ENCODE measurements around the gene HAUS6.
"Not testable (repeated sequence)": the region's sequence is repeated elsewhere in the genome, so short reads cannot be mapped to it uniquely, and the experiment has no call there.

The HAUS6 gene

GRCh38 chr9:19104515-19105282 is 2.0 kb upstream of the HAUS6 start:
- Histone ChIP-seq H3K4me1 (ENCODE audit: insufficient read depth, low read length) (peaks cover 4% of the 10 kb centered on the region), H3K4me3 (ENCODE audit: low read length) (no peak overlapping the region), H2AFZ (ENCODE audit: low read depth, low read length) (no peak overlapping the region), H3K9me3 (ENCODE audit: low read length) (no peaks in the 10 kb centered on the region), H3K27me3 (ENCODE audit: insufficient read depth, low read length) (no peaks in the 10 kb centered on the region), H3K36me3 (ENCODE audit: insufficient read depth, low read length) (peaks cover 8% of the 10 kb centered on the region)

- peaks cover 4% of the 10 kb centered on the region for H3K4me1 ChIP-seq (ENCODE audit: insufficient read depth, low read length)
- no peaks in the 10 kb centered on the region for H3K9me3 ChIP-seq (ENCODE audit: low read length)
- peak overlapping the region; percentile 14 for H2AFZ ChIP-seq (ENCODE audit: low read depth, low read length)
- no peaks in the 10 kb centered on the region for H3K27me3 ChIP-seq (ENCODE audit: insufficient read depth, low read length)
- peak overlapping the region; percentile 71 for H3K4me3 ChIP-seq (ENCODE audit: low read length)
- H3K36me3 ChIP-seq (ENCODE audit: insufficient read depth, low read length): peaks cover 8% of the 10 kb centered on the region
Observed at GRCh38 chr9:19102181-19102630, 498 bp downstream of the HAUS6 start.

GRCh38 chr9:19101203-19101602 is 1.5 kb downstream of the HAUS6 start:
- Histone ChIP-seq H3K27me3 (ENCODE audit: insufficient read depth, low read length) (no peaks in the 10 kb centered on the region), H3K4me1 (ENCODE audit: insufficient read depth, low read length) (peaks cover 4% of the 10 kb centered on the region), H3K4me3 (ENCODE audit: low read length) (peak overlapping the region; percentile 71), H2AFZ (ENCODE audit: low read depth, low read length) (no peak overlapping the region), H3K36me3 (ENCODE audit: insufficient read depth, low read length) (peaks cover 9% of the 10 kb centered on the region), H3K9me3 (ENCODE audit: low read length) (no peaks in the 10 kb centered on the region)

- peaks cover 43% of the 10 kb centered on the region for H3K36me3 ChIP-seq (ENCODE audit: insufficient read depth, low read length)
- H2AFZ ChIP-seq (ENCODE audit: low read depth, low read length); H3K4me3 ChIP-seq (ENCODE audit: low read length); H3K4me1 ChIP-seq (ENCODE audit: insufficient read depth, low read length); H3K9me3 ChIP-seq (ENCODE audit: low read length); H3K27me3 ChIP-seq (ENCODE audit: insufficient read depth, low read length): not testable (repeated sequence)
Observed at GRCh38 chr9:19097431-19097830, 5.3 kb downstream of the HAUS6 start.

GRCh38 chr9:19087106-19088000 is 15.4 kb downstream of the HAUS6 start:
- Histone ChIP-seq H2AFZ (ENCODE audit: low read depth, low read length) (no peak overlapping the region), H3K36me3 (ENCODE audit: insufficient read depth, low read length) (peaks cover 74% of the 10 kb centered on the region), H3K4me1 (ENCODE audit: insufficient read depth, low read length) (no peaks in the 10 kb centered on the region), H3K27me3 (ENCODE audit: insufficient read depth, low read length) (no peaks in the 10 kb centered on the region), H3K4me3 (ENCODE audit: low read length) (no peak overlapping the region), H3K9me3 (ENCODE audit: low read length) (no peaks in the 10 kb centered on the region)

- Histone ChIP-seq H3K36me3 (ENCODE audit: insufficient read depth, low read length) (peaks cover 73% of the 10 kb centered on the region), H3K4me1 (ENCODE audit: insufficient read depth, low read length) (no peaks in the 10 kb centered on the region), H3K9me3 (ENCODE audit: low read length) (no peaks in the 10 kb centered on the region), H3K4me3 (ENCODE audit: low read length) (no peak overlapping the region), H2AFZ (ENCODE audit: low read depth, low read length) (no peak overlapping the region), H3K27me3 (ENCODE audit: insufficient read depth, low read length) (no peaks in the 10 kb centered on the region)
Observed at GRCh38 chr9:19085295-19085694, 17.4 kb downstream of the HAUS6 start.

GRCh38 chr9:19074836-19075235 is 27.9 kb downstream of the HAUS6 start:
- Histone ChIP-seq H3K36me3 (ENCODE audit: insufficient read depth, low read length) (peaks cover 68% of the 10 kb centered on the region), H3K4me3 (ENCODE audit: low read length) (no peak overlapping the region), H3K9me3 (ENCODE audit: low read length) (peaks cover 5% of the 10 kb centered on the region), H3K4me1 (ENCODE audit: insufficient read depth, low read length) (no peaks in the 10 kb centered on the region), H2AFZ (ENCODE audit: low read depth, low read length) (no peak overlapping the region), H3K27me3 (ENCODE audit: insufficient read depth, low read length) (no peaks in the 10 kb centered on the region)

- Histone ChIP-seq H2AFZ (ENCODE audit: low read depth, low read length) (no peak overlapping the region), H3K36me3 (ENCODE audit: insufficient read depth, low read length) (peaks cover 70% of the 10 kb centered on the region), H3K4me1 (ENCODE audit: insufficient read depth, low read length) (no peaks in the 10 kb centered on the region), H3K9me3 (ENCODE audit: low read length) (peaks cover 5% of the 10 kb centered on the region), H3K4me3 (ENCODE audit: low read length) (no peak overlapping the region), H3K27me3 (ENCODE audit: insufficient read depth, low read length) (no peaks in the 10 kb centered on the region)
Observed at GRCh38 chr9:19074229-19074628, 28.5 kb downstream of the HAUS6 start.

GRCh38 chr9:19057033-19057432 is 45.7 kb downstream of the HAUS6 start:
- Histone ChIP-seq H3K27me3 (ENCODE audit: insufficient read depth, low read length) (no peaks in the 10 kb centered on the region), H3K4me3 (ENCODE audit: low read length) (no peak overlapping the region), H3K36me3 (ENCODE audit: insufficient read depth, low read length) (peaks cover 48% of the 10 kb centered on the region), H3K4me1 (ENCODE audit: insufficient read depth, low read length) (no peaks in the 10 kb centered on the region), H3K9me3 (ENCODE audit: low read length) (no peaks in the 10 kb centered on the region), H2AFZ (ENCODE audit: low read depth, low read length) (no peak overlapping the region)

GRCh38 chr9:19050637-19051591 is 51.8 kb downstream of the HAUS6 start:
- Histone ChIP-seq H3K27me3 (ENCODE audit: insufficient read depth, low read length) (no peaks in the 10 kb centered on the region), H3K36me3 (ENCODE audit: insufficient read depth, low read length) (peaks cover 10% of the 10 kb centered on the region), H3K4me3 (ENCODE audit: low read length) (peak overlapping the region; percentile 83), H3K9me3 (ENCODE audit: low read length) (no peaks in the 10 kb centered on the region), H3K4me1 (ENCODE audit: insufficient read depth, low read length) (peaks cover 12% of the 10 kb centered on the region), H2AFZ (ENCODE audit: low read depth, low read length) (no peak overlapping the region)

- H3K9me3 ChIP-seq (ENCODE audit: low read length): no peaks in the 10 kb centered on the region
- H3K4me1 ChIP-seq (ENCODE audit: insufficient read depth, low read length): peaks cover 12% of the 10 kb centered on the region
- H3K4me3 ChIP-seq (ENCODE audit: low read length): peak overlapping the region; percentile 83
- peak overlapping the region; percentile 49 for H2AFZ ChIP-seq (ENCODE audit: low read depth, low read length)
- H3K27me3 ChIP-seq (ENCODE audit: insufficient read depth, low read length): no peaks in the 10 kb centered on the region
- peaks cover 10% of the 10 kb centered on the region for H3K36me3 ChIP-seq (ENCODE audit: insufficient read depth, low read length)
Observed at GRCh38 chr9:19049917-19050636, 52.6 kb downstream of the HAUS6 start.

All from neuron (in vitro differentiated cells).